Measurements from ENCODE around the gene HTT.

The HTT gene

DNA sequence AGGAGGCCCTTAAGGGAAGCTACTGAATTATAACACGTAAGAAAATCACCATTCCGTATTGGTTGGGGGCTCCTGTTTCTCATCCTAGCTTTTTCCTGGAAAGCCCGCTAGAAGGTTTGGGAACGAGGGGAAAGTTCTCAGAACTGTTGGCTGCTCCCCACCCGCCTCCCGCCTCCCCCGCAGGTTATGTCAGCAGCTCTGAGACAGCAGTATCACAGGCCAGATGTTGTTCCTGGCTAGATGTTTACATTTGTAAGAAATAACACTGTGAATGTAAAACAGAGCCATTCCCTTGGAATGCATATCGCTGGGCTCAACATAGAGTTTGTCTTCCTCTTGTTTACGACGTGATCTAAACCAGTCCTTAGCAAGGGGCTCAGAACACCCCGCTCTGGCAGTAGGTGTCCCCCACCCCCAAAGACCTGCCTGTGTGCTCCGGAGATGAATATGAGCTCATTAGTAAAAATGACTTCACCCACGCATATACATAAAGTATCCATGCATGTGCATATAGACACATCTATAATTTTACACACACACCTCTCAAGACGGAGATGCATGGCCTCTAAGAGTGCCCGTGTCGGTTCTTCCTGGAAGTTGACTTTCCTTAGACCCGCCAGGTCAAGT lies 167.5 kb downstream of the HTT start:
- no peak overlapping the region for H3K27ac ChIP-seq
- DNase-seq (ENCODE audit: low read depth, low spot score), result no peak

DNA sequence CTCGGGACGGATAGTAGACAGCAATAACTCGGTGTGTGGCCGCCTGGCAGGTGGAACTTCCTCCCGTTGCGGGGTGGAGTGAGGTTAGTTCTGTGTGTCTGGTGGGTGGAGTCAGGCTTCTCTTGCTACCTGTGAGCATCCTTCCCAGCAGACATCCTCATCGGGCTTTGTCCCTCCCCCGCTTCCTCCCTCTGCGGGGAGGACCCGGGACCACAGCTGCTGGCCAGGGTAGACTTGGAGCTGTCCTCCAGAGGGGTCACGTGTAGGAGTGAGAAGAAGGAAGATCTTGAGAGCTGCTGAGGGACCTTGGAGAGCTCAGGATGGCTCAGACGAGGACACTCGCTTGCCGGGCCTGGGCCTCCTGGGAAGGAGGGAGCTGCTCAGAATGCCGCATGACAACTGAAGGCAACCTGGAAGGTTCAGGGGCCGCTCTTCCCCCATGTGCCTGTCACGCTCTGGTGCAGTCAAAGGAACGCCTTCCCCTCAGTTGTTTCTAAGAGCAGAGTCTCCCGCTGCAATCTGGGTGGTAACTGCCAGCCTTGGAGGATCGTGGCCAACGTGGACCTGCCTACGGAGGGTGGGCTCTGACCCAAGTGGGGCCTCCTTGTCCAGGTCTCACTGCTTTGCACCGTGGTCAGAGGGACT lies 168.8 kb downstream of the HTT start:
- no peak for DNase-seq (ENCODE audit: low read depth, low spot score)
- no peak overlapping the region for H3K27ac ChIP-seq

DNA sequence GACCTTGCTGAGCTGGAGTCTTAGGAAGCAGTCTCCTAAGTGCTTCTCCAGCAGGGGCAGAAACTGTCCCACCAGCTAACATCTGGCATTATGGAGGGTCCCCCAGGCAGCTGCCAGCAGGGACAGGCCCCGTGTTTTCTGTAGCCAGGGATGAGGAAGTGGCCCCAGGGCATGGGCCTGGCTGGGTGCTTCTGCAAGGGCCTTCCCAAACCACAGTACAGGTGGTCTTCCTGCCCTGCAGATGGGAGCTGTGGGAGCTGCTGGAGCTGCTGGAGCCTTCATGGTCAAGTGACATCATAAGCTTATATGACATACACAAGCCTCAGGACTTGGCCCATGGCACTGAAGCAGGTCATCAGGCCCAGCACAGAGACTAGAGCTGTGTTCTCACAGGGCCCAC lies 169.5 kb downstream of the HTT start:
- no peak for DNase-seq (ENCODE audit: low read depth, low spot score)

DNA sequence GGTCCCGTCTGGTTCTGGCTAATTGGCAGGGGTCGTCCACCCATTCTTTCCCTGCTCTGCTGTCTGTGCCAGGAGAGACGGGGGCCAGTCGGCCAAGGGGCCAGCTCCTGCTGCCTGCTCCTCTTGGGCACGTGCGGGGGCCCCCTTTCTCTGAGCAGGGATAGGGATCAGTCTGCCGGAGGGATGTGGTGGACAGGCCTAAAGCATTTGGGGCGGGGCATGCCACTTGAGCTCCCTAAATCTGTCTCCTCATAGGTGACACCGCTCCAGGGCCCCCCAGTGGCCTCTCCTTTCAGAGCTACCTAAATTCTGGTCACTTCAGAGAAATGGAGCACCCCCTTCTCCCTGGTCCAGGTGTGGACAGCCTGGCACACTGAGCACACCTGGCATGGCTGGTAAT lies 170.3 kb downstream of the HTT start:
- DNase-seq (ENCODE audit: low read depth, low spot score), result no peak
- no peak overlapping the region for H3K27ac ChIP-seq

More for the DNA sequence above, 169.5 kb downstream of the HTT start:
- H3K27ac ChIP-seq, result no peak overlapping the region

DNA sequence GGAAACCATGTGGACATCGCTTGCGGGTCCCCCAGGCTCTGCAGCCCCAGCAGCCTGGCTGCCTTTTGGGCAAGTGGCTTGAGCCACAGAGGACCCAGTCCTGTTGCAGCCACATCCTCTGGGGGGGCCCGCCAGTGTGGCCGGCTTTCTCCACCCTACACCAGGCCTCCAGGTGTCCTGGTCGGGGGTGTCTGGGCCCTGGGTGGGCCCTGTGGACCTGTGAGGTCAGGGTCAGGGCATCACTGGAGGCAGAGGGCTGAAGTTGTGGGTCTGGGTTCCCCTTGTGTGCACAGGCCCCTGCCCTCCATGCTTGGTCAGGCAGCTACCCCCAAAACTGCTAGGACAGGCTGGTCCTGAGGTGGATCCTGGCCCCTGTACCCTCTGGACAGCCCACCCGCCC lies 171.2 kb downstream of the HTT start:
- no peak for DNase-seq (ENCODE audit: low read depth, low spot score)
- H3K27ac ChIP-seq, result no peak overlapping the region

DNA sequence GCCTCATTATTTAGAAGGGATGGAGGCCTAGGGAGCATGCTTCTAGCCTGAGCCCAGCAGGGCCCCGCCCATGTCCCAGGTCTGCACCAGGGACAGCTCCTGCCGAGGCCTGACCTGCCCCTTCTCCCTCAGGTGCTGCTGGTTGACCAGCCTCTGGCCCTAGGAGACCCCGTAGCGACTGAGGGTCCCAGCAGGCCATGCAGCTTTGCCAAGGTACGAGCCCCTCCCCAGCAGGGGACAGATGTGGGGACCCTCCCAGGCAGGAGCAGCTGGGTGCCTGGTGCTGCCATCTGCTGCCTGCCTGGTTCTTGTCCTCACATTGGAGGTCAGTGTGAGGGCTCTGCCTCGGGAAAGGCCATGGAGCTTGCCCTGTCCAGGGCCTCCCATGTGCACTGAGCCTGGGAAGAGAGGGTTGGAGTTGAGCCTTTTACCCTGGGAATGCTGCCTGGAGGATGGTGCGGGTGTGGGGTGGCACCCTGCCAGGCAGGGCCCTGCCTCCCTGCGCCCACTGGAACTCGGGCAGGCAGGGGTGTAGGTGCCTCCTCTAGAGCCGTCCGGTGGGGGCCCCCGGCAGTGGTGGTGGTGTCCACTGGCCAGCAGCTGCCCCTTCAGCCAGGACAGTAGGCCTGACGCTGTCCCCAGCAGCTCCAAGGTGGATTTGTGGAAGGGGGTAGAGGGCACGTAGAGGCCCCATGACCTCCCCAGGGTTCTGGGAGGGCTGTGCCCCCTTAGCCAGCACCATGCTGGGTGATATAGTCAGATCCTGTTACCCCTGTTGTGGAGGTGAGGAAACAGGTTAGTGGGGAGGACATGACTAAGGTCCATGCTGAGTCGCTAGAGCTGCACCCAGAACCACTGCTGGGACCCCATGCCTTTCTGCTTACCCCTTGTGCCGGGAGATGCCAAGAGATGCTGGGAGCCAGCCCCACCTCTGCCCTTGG lies 172.2 kb downstream of the HTT start:
- no peak overlapping the region for H3K27ac ChIP-seq
- DNase-seq (ENCODE audit: low read depth, low spot score), result no peak

DNA sequence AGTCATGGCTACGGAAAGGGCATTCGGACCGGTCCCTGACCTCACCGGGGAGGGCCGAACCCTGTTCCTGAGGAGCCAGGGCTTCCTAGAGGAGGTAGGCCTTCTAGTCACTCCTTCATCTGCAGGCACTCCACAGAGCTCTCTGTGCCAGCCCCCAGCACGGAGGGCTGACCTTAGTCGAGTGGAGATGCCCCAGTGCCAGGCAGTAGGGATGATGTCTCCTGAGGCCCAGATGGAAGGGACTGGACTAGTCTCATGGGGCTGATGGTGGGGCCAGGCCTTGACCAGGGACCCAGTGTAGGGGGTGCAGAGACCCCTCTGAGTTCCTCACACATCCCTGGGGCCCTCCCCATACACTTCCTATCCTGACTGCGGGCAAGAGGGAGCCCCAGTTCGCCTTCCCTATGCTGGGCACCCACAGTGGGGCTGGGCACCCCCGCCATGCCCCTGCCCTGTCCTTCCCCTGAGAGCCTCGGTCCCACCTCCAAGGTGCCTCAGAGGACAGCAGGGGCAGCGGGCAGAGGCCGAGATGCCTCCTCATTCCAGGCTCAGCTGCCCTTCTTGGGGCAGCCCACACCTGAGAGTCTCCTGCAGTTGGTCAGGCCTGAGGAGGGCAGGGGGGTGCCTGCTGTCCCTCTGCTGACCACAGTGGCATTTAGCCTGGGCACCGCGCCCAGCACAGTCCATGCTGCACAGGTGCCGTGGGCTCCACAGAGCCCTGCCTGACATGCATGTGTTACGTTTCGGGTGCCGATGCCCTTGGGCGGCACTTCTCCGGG lies 173.1 kb downstream of the HTT start:
- H3K27ac ChIP-seq, result no peak overlapping the region

DNA sequence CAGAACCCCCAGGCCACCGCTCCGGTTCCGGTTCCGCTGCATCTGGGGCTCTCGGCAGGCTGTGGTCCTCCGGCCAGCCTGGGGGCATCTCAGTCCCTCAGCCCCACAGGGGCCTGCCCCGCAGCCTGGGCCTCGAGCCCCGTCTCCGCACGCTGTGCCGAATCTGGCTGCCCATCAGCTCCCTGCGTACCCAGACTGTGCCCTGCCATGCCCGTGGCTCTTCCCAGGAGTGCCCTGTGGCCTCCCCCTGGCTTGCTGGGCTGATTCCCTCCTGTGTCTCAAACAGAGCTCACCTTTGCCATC lies 173.6 kb downstream of the HTT start:
- H3K27ac ChIP-seq, result no peak overlapping the region
- no peak for DNase-seq (ENCODE audit: low read depth, low spot score)

More for the DNA sequence above, 173.1 kb downstream of the HTT start:
- no peak for DNase-seq (ENCODE audit: low read depth, low spot score)

DNA sequence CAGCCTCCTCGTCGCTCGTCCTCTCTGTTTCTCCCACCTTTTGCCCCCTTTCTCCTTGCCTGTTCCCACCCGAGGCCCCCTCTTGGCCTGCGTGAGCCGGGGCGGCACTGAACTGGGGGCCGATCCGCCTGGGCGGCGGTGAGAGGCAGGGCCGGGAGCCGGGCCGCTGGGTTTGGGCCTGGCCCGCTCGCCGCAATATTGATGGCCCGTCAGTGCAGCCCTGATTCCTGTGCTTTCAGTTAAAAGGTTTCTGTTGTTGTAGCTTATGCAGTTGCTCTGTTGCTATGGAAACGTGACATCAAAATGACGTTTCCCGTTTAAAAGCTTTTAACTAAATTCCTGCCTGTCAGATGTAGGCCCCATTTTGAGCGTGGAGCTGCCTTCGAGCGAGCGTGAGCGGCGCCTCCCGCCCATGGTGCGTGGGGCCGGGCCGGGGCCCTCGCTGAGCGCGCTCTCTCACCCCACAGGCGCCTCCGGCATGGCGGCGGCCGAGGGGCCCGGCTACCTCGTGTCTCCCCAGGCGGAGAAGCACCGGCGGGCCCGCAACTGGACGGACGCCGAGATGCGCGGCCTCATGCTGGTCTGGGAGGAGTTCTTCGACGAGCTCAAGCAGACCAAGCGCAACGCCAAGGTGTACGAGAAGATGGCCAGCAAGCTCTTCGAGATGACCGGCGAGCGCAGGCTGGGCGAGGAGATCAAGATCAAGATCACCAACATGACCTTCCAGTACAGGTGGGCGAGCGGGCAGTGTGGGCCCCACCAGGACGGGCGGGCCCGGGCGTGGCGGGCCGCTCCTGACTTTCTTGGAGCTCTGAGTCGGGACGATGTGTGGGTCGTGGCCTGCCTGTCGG lies 174.6 kb downstream of the HTT start, which contains the start of gene MSANTD1:
Gene MSANTD1 (plus strand): TSS at position 349 of the 851 bp plus-strand sequence. CDS start 64 bp downstream, at position 413.
- H3K27ac ChIP-seq, result no peak within 1 kb of the TSS
- no peak for DNase-seq (ENCODE audit: low read depth, low spot score)

DNA sequence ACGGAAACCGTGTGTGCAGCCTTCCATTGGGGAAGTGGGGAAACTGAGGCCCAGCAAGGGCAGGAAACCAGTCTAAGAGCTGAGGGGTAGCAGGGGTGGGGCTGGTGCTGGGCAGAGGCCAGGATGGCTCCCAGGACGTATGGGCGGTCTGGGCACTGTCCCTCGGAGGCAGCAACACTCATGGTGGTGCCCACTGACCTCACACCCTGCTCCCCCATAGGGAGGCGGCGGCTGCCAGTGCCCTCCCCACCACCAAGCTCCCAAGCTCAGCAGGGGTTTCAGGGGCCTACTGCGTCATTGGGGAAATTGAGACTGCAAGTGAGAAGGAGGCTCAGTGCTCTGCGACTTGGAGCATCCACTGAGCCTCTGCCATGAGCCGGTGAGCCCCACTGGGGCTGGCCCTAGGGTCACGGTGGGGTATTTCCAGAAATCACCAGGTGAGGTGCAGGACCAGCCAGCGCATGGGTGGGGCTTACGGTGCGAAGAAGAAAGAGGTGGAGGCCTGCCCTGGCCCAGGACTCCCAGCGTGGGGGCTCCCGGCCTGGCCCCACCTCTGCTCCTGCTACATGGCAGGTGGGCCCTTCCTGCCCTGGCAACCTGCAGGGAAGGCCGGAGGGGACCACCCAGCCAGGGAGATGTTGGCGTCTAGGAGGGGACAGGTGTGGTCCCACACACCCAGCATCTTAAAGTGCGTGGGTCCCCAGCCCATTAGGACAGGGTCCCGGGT lies 175.4 kb downstream of the HTT start:
- no peak for DNase-seq (ENCODE audit: low read depth, low spot score)
- H3K27ac ChIP-seq, result no peak overlapping the region

DNA sequence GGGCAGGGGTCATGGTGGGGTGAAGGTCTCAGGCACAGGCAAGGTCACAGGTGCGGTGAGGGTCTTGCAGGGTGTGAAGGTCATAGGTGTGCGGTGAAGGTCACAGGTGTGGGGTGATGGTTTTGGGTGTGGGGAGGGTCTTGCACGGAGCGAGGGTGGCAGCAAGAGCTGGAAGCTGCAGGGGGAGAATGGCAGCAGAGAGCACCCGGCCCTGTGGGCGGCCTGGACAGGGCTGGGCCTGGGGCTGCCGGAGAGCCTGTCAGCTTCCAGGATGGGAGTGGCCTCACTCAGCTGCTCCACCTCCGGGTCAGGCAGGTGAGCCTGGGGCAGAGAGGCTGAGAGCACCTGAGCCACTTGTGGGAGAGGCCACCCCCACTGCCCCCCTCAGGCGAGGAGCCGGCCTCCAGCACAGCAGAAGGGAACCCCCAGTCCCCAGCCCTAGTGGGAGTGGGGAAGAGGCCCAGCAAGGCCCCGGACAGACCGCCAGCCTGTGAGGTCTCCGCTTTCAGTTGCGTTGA lies 176.0 kb downstream of the HTT start:
- H3K27ac ChIP-seq, result no peak overlapping the region
- DNase-seq (ENCODE audit: low read depth, low spot score), result no peak

DNA sequence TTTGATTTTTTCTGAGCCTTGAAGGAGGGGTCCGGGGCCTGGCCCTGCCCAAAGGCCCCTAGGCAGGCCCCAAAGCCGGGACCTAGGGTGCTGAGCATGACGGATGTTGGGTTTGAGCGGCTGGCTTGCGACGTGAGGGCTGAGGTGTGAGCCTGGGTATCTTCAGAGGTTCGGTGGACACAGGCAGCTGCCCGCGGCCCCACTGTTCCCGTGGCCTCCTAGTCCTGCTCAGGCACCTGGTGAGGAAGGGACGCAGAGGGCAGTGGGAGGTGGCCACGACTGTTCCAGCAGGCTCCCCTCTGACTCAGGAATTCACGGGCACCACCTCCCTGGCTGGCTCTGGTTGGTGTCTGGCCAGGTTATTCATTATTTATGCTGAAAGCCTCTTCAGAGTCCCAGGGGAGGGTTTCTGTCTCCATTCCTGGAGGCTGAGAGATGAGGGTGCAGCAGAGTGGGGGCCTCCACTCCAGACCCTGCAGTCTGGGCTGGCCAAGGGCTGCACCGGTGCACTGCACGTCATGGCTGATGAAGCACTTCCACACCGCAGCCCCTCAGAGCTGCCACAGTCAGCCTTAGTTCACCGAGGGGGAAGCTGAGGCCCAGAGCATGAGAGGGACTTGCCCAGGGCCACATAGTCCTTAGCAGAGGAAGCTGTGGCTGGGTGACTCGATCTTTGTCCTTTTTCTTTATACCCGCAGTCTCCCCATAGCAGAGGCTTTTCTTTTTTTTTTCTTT lies 176.6 kb downstream of the HTT start:
- no peak for DNase-seq (ENCODE audit: low read depth, low spot score)
- no peak overlapping the region for H3K27ac ChIP-seq

DNA sequence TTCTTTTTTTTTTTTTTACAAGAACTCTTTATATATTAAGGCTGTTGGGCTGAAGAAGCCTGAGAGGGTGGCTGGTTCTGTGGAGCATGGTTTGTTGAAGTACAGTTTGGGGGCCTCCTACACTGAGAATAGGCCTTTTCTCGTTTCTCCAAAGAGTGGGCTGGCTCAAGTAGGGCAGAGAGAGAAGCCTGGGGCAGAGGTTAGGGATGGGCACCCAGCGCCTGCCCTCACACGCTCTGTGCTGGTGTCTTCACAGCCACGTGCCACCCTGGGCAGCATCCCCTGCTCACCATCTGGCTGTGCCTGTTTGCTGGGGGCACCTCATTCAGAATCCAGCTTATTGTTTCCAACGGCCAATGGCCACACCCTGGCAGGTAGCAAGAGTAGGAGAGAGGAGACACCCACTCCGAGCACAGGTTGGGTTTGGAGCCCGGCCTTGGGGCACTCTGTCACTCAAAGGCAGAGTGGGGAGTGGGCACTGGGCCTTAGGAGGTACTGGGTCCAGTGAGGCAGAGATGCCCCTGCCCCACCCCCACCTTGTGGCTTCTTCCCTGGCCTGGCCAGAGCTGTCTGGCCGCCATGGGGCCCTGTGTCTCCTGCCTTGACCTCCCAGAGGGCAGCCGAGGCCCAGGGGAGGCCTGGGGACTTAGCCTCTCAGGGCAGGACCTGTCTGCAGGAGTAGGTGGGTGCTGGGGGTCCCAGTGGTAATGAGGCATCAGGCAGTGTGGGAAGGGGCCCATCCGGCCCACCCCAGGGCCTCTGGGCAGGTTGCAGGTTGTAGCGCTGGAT lies 177.4 kb downstream of the HTT start:
- H3K27ac ChIP-seq, result no peak overlapping the region
- DNase-seq (ENCODE audit: low read depth, low spot score), result no peak

DNA sequence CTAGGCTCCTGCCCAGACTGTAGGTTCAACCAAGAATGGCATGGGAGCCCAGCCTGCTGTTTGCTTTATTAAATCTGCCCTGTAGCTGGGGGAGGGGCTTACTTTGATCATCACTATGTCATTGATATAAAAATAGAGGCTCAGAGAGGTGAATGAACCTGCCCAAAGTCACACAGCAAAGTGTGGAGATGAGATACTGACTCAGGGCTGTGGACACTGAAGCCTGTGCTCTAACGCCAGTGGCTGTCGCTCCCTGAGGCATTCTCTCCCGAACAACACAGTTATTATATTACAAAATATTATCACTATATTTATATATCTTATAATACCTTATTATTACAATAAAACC lies 178.0 kb downstream of the HTT start:
- H3K27ac ChIP-seq, result no peak overlapping the region
- DNase-seq (ENCODE audit: low read depth, low spot score), result no peak

DNA sequence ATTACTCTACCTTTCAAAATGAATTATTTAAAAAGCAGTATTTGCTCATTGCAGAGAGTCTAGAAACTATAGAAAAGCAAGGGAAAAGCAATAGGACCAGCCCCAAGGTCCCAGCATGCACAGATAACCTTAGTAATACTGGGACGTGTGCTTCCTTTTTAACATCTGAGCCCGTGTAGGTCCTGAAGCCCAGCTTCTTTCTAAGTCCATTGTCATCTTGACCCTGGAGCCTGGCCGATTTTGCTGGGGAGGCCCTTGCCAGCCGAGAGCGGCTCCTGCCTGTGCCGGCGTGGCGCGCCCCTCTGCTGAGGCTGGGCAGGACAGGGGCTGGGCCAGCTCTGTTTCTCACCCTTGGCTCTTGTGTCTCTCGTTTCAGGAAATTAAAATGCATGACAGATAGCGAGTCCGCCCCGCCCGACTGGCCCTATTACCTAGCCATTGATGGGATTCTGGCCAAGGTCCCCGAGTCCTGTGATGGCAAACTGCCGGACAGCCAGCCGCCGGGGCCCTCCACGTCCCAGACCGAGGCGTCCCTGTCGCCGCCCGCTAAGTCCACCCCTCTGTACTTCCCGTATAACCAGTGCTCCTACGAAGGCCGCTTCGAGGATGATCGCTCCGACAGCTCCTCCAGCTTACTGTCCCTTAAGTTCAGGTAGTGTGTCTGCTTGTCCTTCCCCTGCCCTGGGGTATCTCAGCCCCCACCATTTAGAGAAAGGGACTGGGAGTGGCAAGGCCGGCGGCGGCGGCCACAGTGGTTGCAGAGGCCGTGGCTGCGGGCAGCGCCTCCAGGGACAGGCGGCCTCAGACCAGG lies 178.6 kb downstream of the HTT start:
- no peak overlapping the region for H3K27ac ChIP-seq
- no peak for DNase-seq (ENCODE audit: low read depth, low spot score)

DNA sequence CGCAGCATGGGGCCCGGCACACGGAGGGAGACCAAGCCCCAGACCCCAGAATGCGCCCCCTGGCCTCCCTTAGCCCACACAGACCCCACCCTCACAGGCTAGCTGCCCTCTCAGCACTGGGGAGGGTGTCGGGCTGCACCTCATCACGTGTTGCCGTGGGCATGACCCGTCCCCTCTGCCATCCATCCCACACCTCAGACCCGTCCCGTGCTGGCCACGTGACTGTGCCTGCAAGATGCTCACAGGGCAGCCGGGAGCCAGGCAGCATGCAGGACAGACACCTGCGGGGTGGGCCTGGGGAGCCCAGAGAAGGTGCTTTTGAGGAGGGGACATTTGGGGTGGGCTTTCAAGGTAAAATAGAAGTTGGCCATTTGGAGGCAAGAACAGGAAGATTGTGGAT lies 179.3 kb downstream of the HTT start:
- H3K27ac ChIP-seq, result no peak overlapping the region
- no peak for DNase-seq (ENCODE audit: low read depth, low spot score)

All from epithelial cell of prostate (primary cell).